Measurements from ENCODE around the gene CABP4.
A peak's percentile ranks its signal among the peaks of the same experiment; 100 is the strongest.

- TF ChIP-seq POLR2AphosphoS5 (IDR thresholded peaks at IDR 0.05; ENCODE audit: low read depth, low read length) (0 out of 2 replicates have a peak, but pooled peaks have one; percentile 46), POLR2A (IDR thresholded peaks at IDR 0.05; ENCODE audit: low read depth, low read length) (peak; percentile 80), TAF1 (IDR thresholded peaks at IDR 0.05; ENCODE audit: low read depth, low read length) (no peak)
Observed at GRCh38 chr11:67431346-67432249, 23.6 kb upstream of the CABP4 start.
